ENCODE data around the gene DNM1.
"Not testable (repeated sequence)": the region's sequence is repeated elsewhere in the genome, so short reads cannot be mapped to it uniquely, and the experiment has no call there.

Gene DNM1

GRCh38 chr9:128175726-128176125 lies 27.5 kb upstream of the DNM1 start:
- no peak for TF ChIP-seq CTCF (IDR thresholded peaks at IDR 0.05; ENCODE audit: low read depth, low read length)
- no peak for DNase-seq (ENCODE audit: low read depth, low spot score)
- no peak overlapping the region for H3K4me3 ChIP-seq (ENCODE audit: low read depth, low read length)
- in situ Hi-C loops (cut with HindIII; ENCODE audit: low sequenced_read_pairs): no loop called here

GRCh38 chr9:128178806-128179431 lies 24.3 kb upstream of the DNM1 start:
- H3K4me3 ChIP-seq (ENCODE audit: low read depth, low read length): no peak overlapping the region
- in situ Hi-C loops (cut with HindIII; ENCODE audit: low sequenced_read_pairs): no loop called here
- no peak for DNase-seq (ENCODE audit: low read depth, low spot score)
- no peak for TF ChIP-seq CTCF (IDR thresholded peaks at IDR 0.05; ENCODE audit: low read depth, low read length)

DNA sequence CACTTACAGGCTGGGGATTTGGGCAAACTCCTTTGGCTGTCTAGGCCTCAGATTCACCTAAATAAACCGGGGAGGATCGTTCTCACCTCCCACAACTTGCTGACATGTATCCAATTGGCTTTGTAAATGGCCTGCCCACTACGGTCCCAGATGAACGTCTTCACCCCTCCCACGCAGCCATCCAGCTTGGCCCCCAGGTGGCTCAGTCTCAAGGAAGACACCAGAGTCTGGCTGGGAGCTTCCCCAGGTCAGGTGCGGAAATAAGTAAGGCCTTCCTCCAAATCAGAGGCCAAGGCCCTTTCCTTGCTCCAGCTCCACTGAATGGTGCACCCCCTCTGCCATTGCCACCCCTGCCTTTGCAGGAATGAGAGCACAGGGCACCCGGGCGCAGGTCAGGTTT lies 23.2 kb upstream of the DNM1 start:
- no peak overlapping the region for H3K4me3 ChIP-seq (ENCODE audit: low read depth, low read length)
- no peak for DNase-seq (ENCODE audit: low read depth, low spot score)
- TF ChIP-seq CTCF (IDR thresholded peaks at IDR 0.05; ENCODE audit: low read depth, low read length): no peak
- in situ Hi-C loops (cut with HindIII; ENCODE audit: low sequenced_read_pairs): no loop called here

GRCh38 chr9:128180447-128180846 lies 22.7 kb upstream of the DNM1 start:
- in situ Hi-C loops (cut with HindIII; ENCODE audit: low sequenced_read_pairs): no loop called here
- no peak overlapping the region for H3K4me3 ChIP-seq (ENCODE audit: low read depth, low read length)
- no peak for DNase-seq (ENCODE audit: low read depth, low spot score)
- no peak for TF ChIP-seq CTCF (IDR thresholded peaks at IDR 0.05; ENCODE audit: low read depth, low read length)

DNA sequence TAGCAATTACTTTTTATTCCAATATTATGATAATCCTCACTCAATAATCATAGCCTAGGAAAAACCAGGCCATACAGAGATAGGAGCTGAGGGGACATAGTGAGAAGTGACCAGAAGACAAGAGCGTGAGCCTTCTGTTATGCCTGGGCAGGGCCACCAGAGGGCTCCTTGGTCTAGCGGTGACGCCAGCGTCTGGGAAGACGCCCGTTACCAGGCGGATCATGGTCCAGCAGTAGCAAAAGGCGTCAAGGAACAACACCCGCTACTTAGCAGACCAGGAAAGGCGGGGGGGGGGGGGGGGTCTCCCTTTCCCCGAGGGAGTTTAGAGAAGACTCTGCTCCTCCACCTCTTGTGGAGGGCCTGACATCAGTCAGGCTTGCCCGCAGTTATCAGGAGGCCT lies 21.7 kb upstream of the DNM1 start:
- in situ Hi-C loops (cut with HindIII; ENCODE audit: low sequenced_read_pairs); H3K4me3 ChIP-seq (ENCODE audit: low read depth, low read length): not testable (repeated sequence)
- peak; percentile 35 for DNase-seq (ENCODE audit: low read depth, low spot score)
- TF ChIP-seq CTCF (IDR thresholded peaks at IDR 0.05; ENCODE audit: low read depth, low read length): peak; percentile 51

DNA sequence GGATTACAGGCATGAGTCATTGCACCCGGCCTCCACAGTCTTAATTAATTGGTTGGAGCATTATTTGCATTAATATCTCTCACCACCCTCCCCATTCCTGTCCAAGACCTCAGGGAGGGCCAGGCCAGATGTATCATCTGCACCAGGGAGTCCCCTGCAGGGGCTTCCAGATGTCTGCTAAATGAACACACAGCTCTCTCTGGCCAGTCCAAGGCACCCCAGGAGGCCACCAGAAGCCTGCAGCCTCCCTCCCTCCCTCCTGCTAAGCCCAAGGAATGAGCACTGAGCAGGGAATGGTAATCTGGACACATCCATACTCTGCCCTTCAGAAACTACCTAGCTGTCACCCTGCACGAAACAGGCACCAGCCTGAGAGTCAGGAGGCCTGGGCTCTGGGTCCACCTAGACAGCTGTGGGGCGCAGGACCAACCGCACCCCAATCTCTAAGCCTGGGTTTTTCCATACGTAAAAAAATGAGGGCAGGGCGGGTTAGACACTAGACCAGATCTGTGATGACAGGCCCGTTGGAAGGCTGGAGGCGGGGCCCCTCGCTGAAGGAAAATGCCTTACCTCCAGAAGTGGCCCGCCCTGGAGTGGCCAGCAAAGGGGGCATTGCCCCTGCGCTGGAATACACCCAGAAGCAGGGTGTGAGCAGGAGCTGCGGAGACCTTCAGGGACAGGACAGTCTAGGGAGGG lies 20.1 kb upstream of the DNM1 start:
- in situ Hi-C loops (cut with HindIII; ENCODE audit: low sequenced_read_pairs): no loop called here
- TF ChIP-seq CTCF (IDR thresholded peaks at IDR 0.05; ENCODE audit: low read depth, low read length): no peak
- H3K4me3 ChIP-seq (ENCODE audit: low read depth, low read length): no peak overlapping the region
- DNase-seq (ENCODE audit: low read depth, low spot score): peak; percentile 38

Data from astrocyte of the spinal cord (primary cell).